Measurements from ENCODE around the gene NT5C. TPM values are rescaled to one million over a fixed set of nuclear protein-coding genes. Genes with fewer than 3 reads are reported as not detected.

NT5C gene
- total RNA-seq, 1 experiment from 2014 or later: 115 TPM

DNA sequence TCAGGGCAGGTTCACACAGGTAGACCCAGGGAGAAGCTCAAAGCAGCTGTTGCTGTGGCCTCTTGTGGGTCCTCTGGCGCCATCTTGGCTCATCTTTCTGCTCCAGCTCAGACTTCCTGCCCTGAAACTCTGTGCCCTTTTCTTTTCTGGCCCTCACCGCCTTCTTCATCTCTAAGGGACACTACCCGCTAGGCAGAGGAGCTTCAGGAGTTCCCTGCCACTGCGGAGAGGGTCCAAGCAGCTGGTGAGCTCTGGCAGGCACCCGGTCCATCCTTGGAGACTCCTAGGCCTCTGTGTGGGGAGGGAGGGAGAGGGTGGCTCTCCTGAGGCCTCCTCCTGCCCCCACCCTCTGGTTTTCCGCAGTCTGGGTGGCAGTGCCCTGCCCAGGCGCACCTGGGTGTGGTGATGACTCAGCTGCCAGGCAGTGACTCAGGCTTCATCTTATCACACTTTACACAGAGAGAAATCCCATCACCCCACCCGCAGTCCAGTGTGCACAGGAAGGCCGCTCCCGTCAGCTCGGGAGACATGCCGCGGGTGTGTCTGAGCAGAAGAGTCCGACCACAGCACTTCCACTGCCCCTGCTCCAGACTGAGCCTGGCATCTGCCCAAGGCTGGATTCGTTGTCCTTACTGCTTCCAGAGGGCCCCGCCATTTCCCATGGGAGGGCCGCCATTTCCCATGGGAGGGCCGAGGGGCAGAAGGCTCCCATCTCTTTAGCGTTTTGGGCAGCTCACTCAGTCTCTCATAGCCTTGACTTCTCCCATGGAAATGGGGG, 7.3 kb downstream of the NT5C start:
- H3K27me3 ChIP-seq (ENCODE audit: insufficient read depth, low read length): no peaks in the 10 kb centered on the region
- CTCF ChIA-PET: interaction anchor here (0.6 to 5.6 kb wide), 7 partner anchors 10 to 477 kb away, joined by 3 to 75 read pairs (median 6); no protein-coding TSS in a partner anchor
- TF ChIP-seq TCF7L2 (IDR thresholded peaks at IDR 0.05; ENCODE audit: borderline replicate concordance, extremely low read depth, insufficient read depth, insufficient read length) (peak; percentile 84), RAD21 (IDR thresholded peaks at IDR 0.05; ENCODE audit: low read depth) (no peak), JUND (IDR thresholded peaks at IDR 0.05) (no peak), POLR2A (IDR thresholded peaks at IDR 0.05; ENCODE audit: borderline replicate concordance, extremely low read depth, insufficient read depth, insufficient read length) (peak; percentile 77), ZFX (IDR thresholded peaks at IDR 0.05) (peak; percentile 88), CBX3 (IDR thresholded peaks at IDR 0.05; ENCODE audit: low read depth) (no peak), POLR2AphosphoS5 (IDR thresholded peaks at IDR 0.05; ENCODE audit: low read depth, low read length) (peak; percentile 78), YY1 (IDR thresholded peaks at IDR 0.05; ENCODE audit: extremely low read depth, insufficient replicate concordance, low read depth, low read length) (peak; percentile 91)
- TF ChIP-seq, protein P1, sequence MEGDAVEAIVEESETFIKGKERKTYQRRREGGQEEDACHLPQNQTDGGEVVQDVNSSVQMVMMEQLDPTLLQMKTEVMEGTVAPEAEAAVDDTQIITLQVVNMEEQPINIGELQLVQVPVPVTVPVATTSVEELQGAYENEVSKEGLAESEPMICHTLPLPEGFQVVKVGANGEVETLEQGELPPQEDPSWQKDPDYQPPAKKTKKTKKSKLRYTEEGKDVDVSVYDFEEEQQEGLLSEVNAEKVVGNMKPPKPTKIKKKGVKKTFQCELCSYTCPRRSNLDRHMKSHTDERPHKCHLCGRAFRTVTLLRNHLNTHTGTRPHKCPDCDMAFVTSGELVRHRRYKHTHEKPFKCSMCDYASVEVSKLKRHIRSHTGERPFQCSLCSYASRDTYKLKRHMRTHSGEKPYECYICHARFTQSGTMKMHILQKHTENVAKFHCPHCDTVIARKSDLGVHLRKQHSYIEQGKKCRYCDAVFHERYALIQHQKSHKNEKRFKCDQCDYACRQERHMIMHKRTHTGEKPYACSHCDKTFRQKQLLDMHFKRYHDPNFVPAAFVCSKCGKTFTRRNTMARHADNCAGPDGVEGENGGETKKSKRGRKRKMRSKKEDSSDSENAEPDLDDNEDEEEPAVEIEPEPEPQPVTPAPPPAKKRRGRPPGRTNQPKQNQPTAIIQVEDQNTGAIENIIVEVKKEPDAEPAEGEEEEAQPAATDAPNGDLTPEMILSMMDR (IDR thresholded peaks at IDR 0.05 in 2 of 3, conservative IDR thresholded peaks at IDR 0.05 in 1 of 3; ENCODE audit: borderline replicate concordance in 1 of 3, insufficient read depth in 1 of 3, low read depth in 2 of 3, low read length in 2 of 3): 0 out of 6 replicates have a peak, but pooled peaks of 1 of the 3 experiments have one; percentile 3
- TF ChIP-seq, protein P2, sequence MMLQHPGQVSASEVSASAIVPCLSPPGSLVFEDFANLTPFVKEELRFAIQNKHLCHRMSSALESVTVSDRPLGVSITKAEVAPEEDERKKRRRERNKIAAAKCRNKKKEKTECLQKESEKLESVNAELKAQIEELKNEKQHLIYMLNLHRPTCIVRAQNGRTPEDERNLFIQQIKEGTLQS (IDR thresholded peaks at IDR 0.05): no peak
- TF ChIP-seq, protein P3, sequence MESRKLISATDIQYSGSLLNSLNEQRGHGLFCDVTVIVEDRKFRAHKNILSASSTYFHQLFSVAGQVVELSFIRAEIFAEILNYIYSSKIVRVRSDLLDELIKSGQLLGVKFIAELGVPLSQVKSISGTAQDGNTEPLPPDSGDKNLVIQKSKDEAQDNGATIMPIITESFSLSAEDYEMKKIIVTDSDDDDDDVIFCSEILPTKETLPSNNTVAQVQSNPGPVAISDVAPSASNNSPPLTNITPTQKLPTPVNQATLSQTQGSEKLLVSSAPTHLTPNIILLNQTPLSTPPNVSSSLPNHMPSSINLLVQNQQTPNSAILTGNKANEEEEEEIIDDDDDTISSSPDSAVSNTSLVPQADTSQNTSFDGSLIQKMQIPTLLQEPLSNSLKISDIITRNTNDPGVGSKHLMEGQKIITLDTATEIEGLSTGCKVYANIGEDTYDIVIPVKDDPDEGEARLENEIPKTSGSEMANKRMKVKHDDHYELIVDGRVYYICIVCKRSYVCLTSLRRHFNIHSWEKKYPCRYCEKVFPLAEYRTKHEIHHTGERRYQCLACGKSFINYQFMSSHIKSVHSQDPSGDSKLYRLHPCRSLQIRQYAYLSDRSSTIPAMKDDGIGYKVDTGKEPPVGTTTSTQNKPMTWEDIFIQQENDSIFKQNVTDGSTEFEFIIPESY (IDR thresholded peaks at IDR 0.05; ENCODE audit: extremely low read depth, insufficient replicate concordance, low read length): peak; percentile 78
- TF ChIP-seq, protein P4, sequence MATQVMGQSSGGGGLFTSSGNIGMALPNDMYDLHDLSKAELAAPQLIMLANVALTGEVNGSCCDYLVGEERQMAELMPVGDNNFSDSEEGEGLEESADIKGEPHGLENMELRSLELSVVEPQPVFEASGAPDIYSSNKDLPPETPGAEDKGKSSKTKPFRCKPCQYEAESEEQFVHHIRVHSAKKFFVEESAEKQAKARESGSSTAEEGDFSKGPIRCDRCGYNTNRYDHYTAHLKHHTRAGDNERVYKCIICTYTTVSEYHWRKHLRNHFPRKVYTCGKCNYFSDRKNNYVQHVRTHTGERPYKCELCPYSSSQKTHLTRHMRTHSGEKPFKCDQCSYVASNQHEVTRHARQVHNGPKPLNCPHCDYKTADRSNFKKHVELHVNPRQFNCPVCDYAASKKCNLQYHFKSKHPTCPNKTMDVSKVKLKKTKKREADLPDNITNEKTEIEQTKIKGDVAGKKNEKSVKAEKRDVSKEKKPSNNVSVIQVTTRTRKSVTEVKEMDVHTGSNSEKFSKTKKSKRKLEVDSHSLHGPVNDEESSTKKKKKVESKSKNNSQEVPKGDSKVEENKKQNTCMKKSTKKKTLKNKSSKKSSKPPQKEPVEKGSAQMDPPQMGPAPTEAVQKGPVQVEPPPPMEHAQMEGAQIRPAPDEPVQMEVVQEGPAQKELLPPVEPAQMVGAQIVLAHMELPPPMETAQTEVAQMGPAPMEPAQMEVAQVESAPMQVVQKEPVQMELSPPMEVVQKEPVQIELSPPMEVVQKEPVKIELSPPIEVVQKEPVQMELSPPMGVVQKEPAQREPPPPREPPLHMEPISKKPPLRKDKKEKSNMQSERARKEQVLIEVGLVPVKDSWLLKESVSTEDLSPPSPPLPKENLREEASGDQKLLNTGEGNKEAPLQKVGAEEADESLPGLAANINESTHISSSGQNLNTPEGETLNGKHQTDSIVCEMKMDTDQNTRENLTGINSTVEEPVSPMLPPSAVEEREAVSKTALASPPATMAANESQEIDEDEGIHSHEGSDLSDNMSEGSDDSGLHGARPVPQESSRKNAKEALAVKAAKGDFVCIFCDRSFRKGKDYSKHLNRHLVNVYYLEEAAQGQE (IDR thresholded peaks at IDR 0.05; ENCODE audit: low read depth): no peak
- peak overlapping the region; percentile 78 for H3K9ac ChIP-seq (ENCODE audit: low read length)
- H3K4me2 ChIP-seq (ENCODE audit: low read length): peak overlapping the region; percentile 81
- peak; percentile 99 for DNase-seq (ENCODE audit: low read depth, low spot score)
- no peaks in the 10 kb centered on the region for H3K9me2 ChIP-seq (ENCODE audit: insufficient read depth)
- H3K9me3 ChIP-seq (ENCODE audit: control insufficient read depth in 1 of 2, insufficient read depth in 1 of 2, low read depth in 1 of 2, low read length in 2 of 2): no peaks in the 10 kb centered on the region
- ATAC-seq: peak; percentile 90
- POLR2A ChIA-PET: interaction anchor here (0.6 to 5.0 kb wide), 31 partner anchors 8 to 218 kb away, joined by 3 to 44 read pairs (median 3); partner anchors contain the start of genes CDR2L, JPT1, MRPL58 and NUP85
- TSS peak; percentile 85 for BruUV-seq (replicated peaks)
- H3K79me2 ChIP-seq (ENCODE audit: insufficient read depth, low read length): peaks cover 77% of the 10 kb centered on the region
- peak overlapping the region; percentile 93 for H3K27ac ChIP-seq (ENCODE audit: low read depth, low read length)
- H4K20me1 ChIP-seq (ENCODE audit: insufficient read depth): no peaks in the 10 kb centered on the region
- RAD21 ChIA-PET (ENCODE audit: low non-redundant PET in 1 of 2, low total read pairs in 2 of 2, uncharacterized antibody in 2 of 2, unreplicated experiment in 2 of 2): interaction anchor here (1.0 to 2.1 kb wide), 3 partner anchors 9 to 10 kb away, joined by 3 to 10 read pairs (median 6); no protein-coding TSS in a partner anchor
- H3K36me3 ChIP-seq (ENCODE audit: control insufficient read depth in 1 of 2, insufficient read depth in 2 of 2, low read length in 2 of 2): peaks cover 0 to 25% of the 10 kb centered on the region in 2 experiments; a peak in 2 of 4 replicates
- peak overlapping the region; percentile 44 to 55 for H3K4me3 ChIP-seq (replicated peaks in 1 of 2; ENCODE audit: low read depth in 1 of 2, low read length in 2 of 2)
- no peak overlapping the region for H2AFZ ChIP-seq (ENCODE audit: low read depth, low read length, poor library complexity, severe bottlenecking)
- intact Hi-C loops (cut with micrococcal nuclease): loop anchor here (2.0 kb wide), 1 partner anchor 75 kb away; no protein-coding TSS in a partner anchor
- H3K4me1 ChIP-seq (ENCODE audit: control insufficient read depth in 1 of 2, insufficient read depth in 2 of 2, low read length in 2 of 2): peaks cover 40 to 71% of the 10 kb centered on the region in 2 experiments

Measured in HCT116 (cell line).